GM13977 (cell line): ENCODE measurements around the gene RXRA.

Experiments
- DNase-seq: peaks from one replicate; pipeline ENCODE4 v3.0.0; 2012; ENCODE audit warnings: low spot score
- CTCF ChIP-seq: IDR thresholded peaks from 2 replicates; pipeline ENCODE4 v1.5.1; 2012; ENCODE audit warnings: mild to moderate bottlenecking, control low read depth; ENCODE audit not compliant: insufficient read depth; ENCODE audit errors: extremely low read depth, missing control alignments
- in situ Hi-C: fragments of 300-500 bp; cut with MboI; formaldehyde crosslinking; loops from one replicate; pipeline ENCODE4 v1.12.0; 2022; ENCODE audit warnings: low sequenced_read_pairs, low pct_unique_long_range_greater_than_20kb, mixed read lengths, inconsistent platforms; ENCODE audit not compliant: unreplicated experiment

RXRA gene

GRCh38 chr9:134325813-134326723 is at the start of gene RXRA:
Gene RXRA, plus strand, starts transcription at chr9:134326455. Its CDS starts 177 bp downstream, at chr9:134326632.
- in situ Hi-C loops, result no loop called here
- TF ChIP-seq CTCF, result peak; percentile 38
- peak; percentile 88 for DNase-seq

- no peak for TF ChIP-seq CTCF
- in situ Hi-C loops, result no loop called here
- DNase-seq, result no peak
These were observed 48.0 kb upstream of the RXRA start for GRCh38 chr9:134278286-134278685.

GRCh38 chr9:134278974-134279640 is 47.1 kb upstream of the RXRA start:
- DNase-seq, result no peak
- in situ Hi-C loops, result no loop called here
- no peak for TF ChIP-seq CTCF

GRCh38 chr9:134282138-134282650 is 44.1 kb upstream of the RXRA start:
- in situ Hi-C loops, result no loop called here
- DNase-seq, result no peak
- TF ChIP-seq CTCF, result no peak

GRCh38 chr9:134283111-134283515 is 43.1 kb upstream of the RXRA start:
- no peak for DNase-seq
- TF ChIP-seq CTCF, result no peak

GRCh38 chr9:134283692-134284265 is 42.5 kb upstream of the RXRA start:
- in situ Hi-C loops, result no loop called here
- no peak for DNase-seq
- TF ChIP-seq CTCF, result no peak

More at GRCh38 chr9:134283111-134283515, 43.1 kb upstream of the RXRA start:
- in situ Hi-C loops, result no loop called here
